ENCODE data around the gene CALY.
"Not testable (repeated sequence)": the region's sequence is repeated elsewhere in the genome, so short reads cannot be mapped to it uniquely, and the experiment has no call there.

The CALY gene

GRCh38 chr10:133336577-133337369 lies at the start of gene CALY:
TSS of gene CALY (minus strand) at chr10:133336896. CDS start at chr10:133328989, 7,907 bp downstream.
- DNase-seq (ENCODE audit: low read depth in 3 of 3), result peak; percentile 36 to 53 (median 45)

GRCh38 chr10:133385214-133385613 lies 48.5 kb upstream of the CALY start:
- DNase-seq (ENCODE audit: low read depth in 3 of 3), result no peak

- no peak for DNase-seq (ENCODE audit: low read depth in 3 of 3)
Observed at GRCh38 chr10:133384071-133384470, 47.4 kb upstream of the CALY start.

GRCh38 chr10:133383551-133383950 lies 46.9 kb upstream of the CALY start:
- no peak for DNase-seq (ENCODE audit: low read depth in 3 of 3)

- DNase-seq (ENCODE audit: low read depth in 3 of 3), result no peak
Observed at GRCh38 chr10:133381036-133381435, 44.3 kb upstream of the CALY start.

GRCh38 chr10:133379801-133380666 lies 43.3 kb upstream of the CALY start:
- DNase-seq (ENCODE audit: low read depth in 3 of 3), result no peak

- DNase-seq (ENCODE audit: low read depth in 3 of 3), result peak in 1 of 3 experiments; percentile 53
Observed at GRCh38 chr10:133379152-133379800, 42.6 kb upstream of the CALY start, which contains the start of gene PAOX. TSS of gene PAOX (plus strand) at chr10:133379262. CDS start at chr10:133379317, 55 bp downstream.

GRCh38 chr10:133378251-133379096 lies 41.8 kb upstream of the CALY start:
- DNase-seq (ENCODE audit: low read depth in 3 of 3), result peak in 1 of 3 experiments; percentile 59

- no peak for DNase-seq (ENCODE audit: low read depth in 3 of 3)
Observed at GRCh38 chr10:133377818-133378250, 41.1 kb upstream of the CALY start.

- DNase-seq (ENCODE audit: low read depth in 3 of 3), result no peak
Observed at GRCh38 chr10:133377025-133377817, 40.5 kb upstream of the CALY start.

GRCh38 chr10:133376183-133376582 lies 39.5 kb upstream of the CALY start:
- DNase-seq (ENCODE audit: low read depth in 3 of 3), result not testable (repeated sequence)

GRCh38 chr10:133375357-133376115 lies 38.8 kb upstream of the CALY start:
- no peak for DNase-seq (ENCODE audit: low read depth in 3 of 3)

GRCh38 chr10:133373174-133374090 lies 36.7 kb upstream of the CALY start, which contains the start of gene ECHS1:
TSS of gene ECHS1 (minus strand) at chr10:133373354. CDS start at chr10:133373333, 21 bp downstream.
- DNase-seq (ENCODE audit: low read depth in 3 of 3), result peak; percentile 87 to 95 (median 89)

GRCh38 chr10:133372507-133372906 lies 35.8 kb upstream of the CALY start:
- DNase-seq (ENCODE audit: low read depth in 3 of 3), result no peak

- DNase-seq (ENCODE audit: low read depth in 3 of 3), result no peak
Observed at GRCh38 chr10:133370030-133370786, 33.5 kb upstream of the CALY start.

- no peak for DNase-seq (ENCODE audit: low read depth in 3 of 3)
Observed at GRCh38 chr10:133368153-133368552, 31.5 kb upstream of the CALY start.

- DNase-seq (ENCODE audit: low read depth in 3 of 3), result not testable (repeated sequence)
Observed at GRCh38 chr10:133367461-133367860, 30.8 kb upstream of the CALY start.
